GM12865 (cell line): ENCODE measurements around the gene SACM1L.

Experiments used
- DNase-seq: peaks from one replicate; pipeline ENCODE4 v3.0.0; 2010; ENCODE audit warnings: low read depth
- H3K4me3 ChIP-seq: 2 replicates; pipeline ENCODE4 v1.5.1; 2011; ENCODE audit warnings: mild to moderate bottlenecking, low read depth, low read length, control low read depth
- CTCF ChIP-seq: IDR thresholded peaks from 2 replicates; pipeline ENCODE4 v1.5.1; 2011; ENCODE audit warnings: low read length, control low read depth, low read depth, inconsistent platforms; ENCODE audit not compliant: insufficient read depth; ENCODE audit errors: missing control alignments

SACM1L gene

DNA sequence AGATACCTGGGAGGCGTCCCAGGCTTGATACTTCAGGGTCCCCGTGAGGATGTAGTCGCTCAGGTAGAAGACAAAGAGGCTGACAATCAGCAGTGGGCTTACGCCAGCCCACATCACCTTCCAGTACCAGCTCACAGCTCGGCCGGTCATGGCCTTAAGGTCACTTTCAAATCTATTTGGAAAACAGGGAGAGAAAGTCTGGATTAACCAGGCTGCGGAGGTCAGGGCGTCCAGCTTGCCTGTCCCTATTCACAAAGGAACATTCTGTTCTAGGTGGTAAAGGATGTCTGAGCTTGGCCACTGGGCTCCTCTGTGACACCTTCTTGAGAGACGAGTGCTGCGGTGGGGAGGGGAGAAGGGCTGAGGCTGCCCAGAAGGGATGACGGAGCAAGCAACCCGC, 70.7 kb downstream of the SACM1L start:
- TF ChIP-seq CTCF: no peak
- DNase-seq: no peak
- no peak overlapping the region for H3K4me3 ChIP-seq

DNA sequence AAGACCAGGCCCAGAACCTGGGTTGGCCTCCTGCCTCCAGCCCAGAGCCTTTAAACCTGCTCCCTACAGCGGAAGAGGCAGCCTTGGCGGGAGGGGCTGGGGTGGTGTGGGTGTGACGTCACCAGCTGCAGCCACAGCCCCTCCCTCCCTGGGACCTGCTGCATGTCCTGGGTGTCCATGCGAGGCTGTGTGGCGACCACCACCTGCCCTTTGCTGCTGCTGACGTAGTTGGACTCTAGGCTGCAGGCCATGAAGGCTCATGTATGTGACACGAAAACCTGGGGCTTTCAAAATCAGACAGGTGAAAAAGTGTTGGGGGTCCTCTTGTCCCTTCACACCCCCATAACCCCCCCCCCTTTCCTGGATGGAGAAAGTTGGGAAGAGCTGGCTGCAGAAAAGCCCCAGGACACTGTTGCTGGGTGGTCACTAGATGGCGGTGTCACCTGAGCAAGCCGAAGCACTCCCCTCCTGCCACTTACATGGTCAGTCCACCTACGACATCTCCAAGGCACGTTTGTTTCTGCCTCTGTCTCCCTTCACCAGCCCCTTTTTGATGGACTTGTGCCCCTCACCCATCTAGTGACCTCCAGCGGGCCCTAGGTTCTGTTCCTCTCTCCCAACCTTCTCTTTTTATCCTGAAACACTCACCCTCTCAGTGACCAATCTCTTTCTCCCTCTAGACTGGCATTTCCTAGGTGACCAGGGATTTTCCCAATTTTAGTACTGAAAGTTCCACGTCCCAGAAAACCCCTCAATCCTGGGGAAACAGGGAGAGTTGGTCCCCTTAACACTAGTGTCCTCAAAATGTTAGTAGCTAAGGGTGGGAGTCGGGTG, 71.9 kb downstream of the SACM1L start:
- DNase-seq: peak; percentile 85
- H3K4me3 ChIP-seq: no peak overlapping the region
- TF ChIP-seq CTCF: peak; percentile 84

- TF ChIP-seq CTCF: no peak
Measured at GRCh38 chr3:45761831-45762230, 72.6 kb downstream of the SACM1L start.

GRCh38 chr3:45762647-45763302, 73.6 kb downstream of the SACM1L start:
- no peak for DNase-seq
- no peak for TF ChIP-seq CTCF

More at GRCh38 chr3:45761831-45762230, 72.6 kb downstream of the SACM1L start:
- no peak for DNase-seq
- H3K4me3 ChIP-seq: no peak overlapping the region

GRCh38 chr3:45763303-45763675, 74.1 kb downstream of the SACM1L start:
- no peak for TF ChIP-seq CTCF
- DNase-seq: no peak
- no peak overlapping the region for H3K4me3 ChIP-seq

More at GRCh38 chr3:45762647-45763302, 73.6 kb downstream of the SACM1L start:
- no peak overlapping the region for H3K4me3 ChIP-seq

GRCh38 chr3:45765266-45765851, 76.2 kb downstream of the SACM1L start:
- H3K4me3 ChIP-seq: no peak overlapping the region
- TF ChIP-seq CTCF: no peak
- DNase-seq: no peak
